Hepatocyte (in vitro differentiated cells): ENCODE results near the gene AMIGO3. TPM values are rescaled to one million over a fixed set of nuclear protein-coding genes. Genes with fewer than 3 reads are reported as not detected.
"Not testable (repeated sequence)": the region's sequence is repeated elsewhere in the genome, so short reads cannot be mapped to it uniquely, and the experiment has no call there.

Experiments used
- DNase-seq: peaks from one replicate; pipeline ENCODE4 v3.0.0-alpha.2; 2016; ENCODE audit warnings: low spot score
- H2AFZ ChIP-seq: fragments of 200-600 bp; sonication (generic); 2 replicates; pipeline ENCODE4 v1.6.0; 2016; ENCODE audit warnings: antibody characterized with exemption, mild to moderate bottlenecking
- H3K27ac ChIP-seq: fragments of 200-600 bp; sonication (generic); 2 replicates; pipeline ENCODE4 v1.5.1; 2016; ENCODE audit warnings: mild to moderate bottlenecking
- H3K27me3 ChIP-seq: fragments of 200-600 bp; sonication (generic); 2 replicates; pipeline ENCODE4 v1.6.1; 2016
- H3K36me3 ChIP-seq: fragments of 200-600 bp; sonication (generic); replicated peaks from 2 replicates; pipeline ENCODE4 v1.5.1; 2016; ENCODE audit warnings: low read depth; ENCODE audit not compliant: insufficient read depth
- H3K4me1 ChIP-seq: fragments of 200-600 bp; sonication (generic); 2 replicates; pipeline ENCODE4 v1.5.1; 2016; ENCODE audit warnings: mild to moderate bottlenecking, moderate library complexity; ENCODE audit not compliant: insufficient read depth
- H3K4me2 ChIP-seq: fragments of 200-600 bp; sonication (generic); 2 replicates; pipeline ENCODE4 v1.6.0; 2016
- H3K4me3 ChIP-seq: fragments of 200-600 bp; sonication (generic); 2 replicates; pipeline ENCODE4 v1.5.1; 2016; ENCODE audit warnings: mild to moderate bottlenecking
- H3K79me2 ChIP-seq: fragments of 200-600 bp; sonication (generic); 2 replicates; pipeline ENCODE4 v1.6.0; 2017; ENCODE audit warnings: mild to moderate bottlenecking
- H3K9me2 ChIP-seq: fragments of 200-600 bp; sonication (generic); replicated peaks from 2 replicates; pipeline ENCODE4 v1.6.0; 2017; ENCODE audit warnings: mild to moderate bottlenecking; ENCODE audit not compliant: insufficient read depth
- H3K9me3 ChIP-seq: fragments of 200-600 bp; sonication (generic); 2 replicates; pipeline ENCODE4 v1.5.1; 2016; ENCODE audit warnings: low read depth, mild to moderate bottlenecking
- H4K20me1 ChIP-seq: fragments of 200-600 bp; sonication (generic); 2 replicates; pipeline ENCODE4 v1.6.0; 2016; ENCODE audit warnings: mild to moderate bottlenecking; ENCODE audit not compliant: insufficient read depth, poor library complexity, severe bottlenecking
- EZH2 ChIP-seq: fragments of 200-600 bp; sonication (generic); IDR thresholded peaks from 2 replicates; pipeline ENCODE4 v1.6.1; 2016; ENCODE audit warnings: antibody characterized with exemption, mild to moderate bottlenecking, borderline replicate concordance
- EZH2phosphoT487 ChIP-seq: fragments of 200-600 bp; sonication (generic); IDR thresholded peaks from one replicate; pipeline ENCODE4 v1.6.1; 2018; ENCODE audit warnings: antibody characterized with exemption, mild to moderate bottlenecking, low read depth, moderate library complexity; ENCODE audit not compliant: unreplicated experiment, severe bottlenecking
- WGBS: methylation state at CpG from one replicate; pipeline ENCODE4 v1.1.6; 2016; ENCODE audit warnings: low lambda C conversion rate; ENCODE audit errors: missing lambda C conversion rate; 5-methylcytosine and 5-hydroxymethylcytosine counted together
- polyA plus RNA-seq: library from polyadenylated mRNA; unstranded; fragments of >200 nt; fragmentation: Nextera tagmentation; extraction: Ambion mirVana; gene quantifications from 2 replicates; pipeline ENCODE4 v1.2.1, GENCODE V29; 2016
- total RNA-seq: library from RNA; depleted of rRNA; stranded (reverse); fragments of >200 nt; gene quantifications from 2 replicates; pipeline ENCODE4 v1.2.3, GENCODE V29; 2014
- TF ChIP-seq, protein P1 (sequence below): fragments of 200-600 bp; sonication (generic); IDR thresholded peaks from 2 replicates; pipeline ENCODE4 v1.5.1; 2016; ENCODE audit warnings: antibody characterized with exemption, mild to moderate bottlenecking; ENCODE audit not compliant: poor library complexity

Gene AMIGO3
- total and polyA plus RNA-seq, 2 experiments from 2014 or later: 0.57 to 1.7 TPM

- 87% methylated on average over 4 of the region's 4 CpGs for WGBS
- no peaks in the 10 kb centered on the region for H3K27me3 ChIP-seq
- H3K27ac ChIP-seq: peak overlapping the region; percentile 73
- no peaks in the 10 kb centered on the region for H3K36me3 ChIP-seq
- H3K4me1 ChIP-seq: peaks cover 6% of the 10 kb centered on the region
- no peak overlapping the region for H3K4me2 ChIP-seq
- H3K9me2 ChIP-seq: no peaks in the 10 kb centered on the region
- H2AFZ ChIP-seq: no peak overlapping the region
- peaks cover 20% of the 10 kb centered on the region for H4K20me1 ChIP-seq
- H3K9me3 ChIP-seq: no peaks in the 10 kb centered on the region
- H3K4me3 ChIP-seq: no peak overlapping the region
- no peak for DNase-seq
- H3K79me2 ChIP-seq: peaks cover 83% of the 10 kb centered on the region
- TF ChIP-seq, protein P1, sequence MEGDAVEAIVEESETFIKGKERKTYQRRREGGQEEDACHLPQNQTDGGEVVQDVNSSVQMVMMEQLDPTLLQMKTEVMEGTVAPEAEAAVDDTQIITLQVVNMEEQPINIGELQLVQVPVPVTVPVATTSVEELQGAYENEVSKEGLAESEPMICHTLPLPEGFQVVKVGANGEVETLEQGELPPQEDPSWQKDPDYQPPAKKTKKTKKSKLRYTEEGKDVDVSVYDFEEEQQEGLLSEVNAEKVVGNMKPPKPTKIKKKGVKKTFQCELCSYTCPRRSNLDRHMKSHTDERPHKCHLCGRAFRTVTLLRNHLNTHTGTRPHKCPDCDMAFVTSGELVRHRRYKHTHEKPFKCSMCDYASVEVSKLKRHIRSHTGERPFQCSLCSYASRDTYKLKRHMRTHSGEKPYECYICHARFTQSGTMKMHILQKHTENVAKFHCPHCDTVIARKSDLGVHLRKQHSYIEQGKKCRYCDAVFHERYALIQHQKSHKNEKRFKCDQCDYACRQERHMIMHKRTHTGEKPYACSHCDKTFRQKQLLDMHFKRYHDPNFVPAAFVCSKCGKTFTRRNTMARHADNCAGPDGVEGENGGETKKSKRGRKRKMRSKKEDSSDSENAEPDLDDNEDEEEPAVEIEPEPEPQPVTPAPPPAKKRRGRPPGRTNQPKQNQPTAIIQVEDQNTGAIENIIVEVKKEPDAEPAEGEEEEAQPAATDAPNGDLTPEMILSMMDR: no peak
- TF ChIP-seq EZH2phosphoT487 (no peak), EZH2 (no peak)
These were observed 32.0 kb upstream of the AMIGO3 start for GRCh38 chr3:49751501-49751900.

DNA sequence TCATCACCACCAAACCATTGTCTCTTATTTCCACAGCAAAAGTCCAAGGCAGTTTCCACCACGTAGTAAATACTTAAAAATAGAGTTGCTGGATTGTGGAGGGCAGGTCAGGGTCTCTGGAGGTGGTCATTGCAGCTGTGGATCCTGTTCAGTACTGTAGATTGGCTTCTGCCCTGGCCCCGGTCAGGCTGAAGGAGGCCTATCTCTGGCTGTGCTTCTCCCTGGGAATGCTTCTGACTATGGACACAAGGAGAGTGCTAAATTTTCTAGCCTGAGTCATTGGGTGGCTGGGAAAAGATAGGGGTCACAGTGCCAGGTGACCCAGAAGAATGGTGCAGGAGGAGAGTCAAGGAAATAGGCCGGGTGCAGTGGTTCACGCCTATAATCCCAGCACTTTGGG lies 30.6 kb upstream of the AMIGO3 start:
- H3K36me3 ChIP-seq: no peaks in the 10 kb centered on the region
- peak overlapping the region; percentile 73 for H3K27ac ChIP-seq
- no peak overlapping the region for H2AFZ ChIP-seq
- DNase-seq: no peak
- 90% methylated on average over 4 of the region's 4 CpGs for WGBS
- peaks cover 18% of the 10 kb centered on the region for H4K20me1 ChIP-seq
- H3K9me2 ChIP-seq: no peaks in the 10 kb centered on the region
- TF ChIP-seq EZH2phosphoT487 (no peak), EZH2 (no peak)
- TF ChIP-seq, protein P1: no peak
- H3K4me3 ChIP-seq: no peak overlapping the region
- H3K9me3 ChIP-seq: no peaks in the 10 kb centered on the region
- peaks cover 83% of the 10 kb centered on the region for H3K79me2 ChIP-seq
- H3K4me1 ChIP-seq: peaks cover 6% of the 10 kb centered on the region
- no peaks in the 10 kb centered on the region for H3K27me3 ChIP-seq
- H3K4me2 ChIP-seq: no peak overlapping the region

GRCh38 chr3:49748874-49749273 lies 29.4 kb upstream of the AMIGO3 start:
- H3K4me3 ChIP-seq, H3K36me3 ChIP-seq, H3K4me2 ChIP-seq, H3K9me3 ChIP-seq, H2AFZ ChIP-seq, H3K9me2 ChIP-seq, H4K20me1 ChIP-seq, H3K27me3 ChIP-seq, DNase-seq, H3K4me1 ChIP-seq: not testable (repeated sequence)
- peak overlapping the region; percentile 67 for H3K27ac ChIP-seq
- WGBS: 87% methylated on average over 5 of the region's 5 CpGs
- peaks cover 81% of the 10 kb centered on the region for H3K79me2 ChIP-seq

GRCh38 chr3:49747792-49748480 lies 28.5 kb upstream of the AMIGO3 start:
- peaks cover 6% of the 10 kb centered on the region for H3K4me1 ChIP-seq
- H3K9me2 ChIP-seq: no peaks in the 10 kb centered on the region
- H3K79me2 ChIP-seq: peaks cover 79% of the 10 kb centered on the region
- H3K4me3 ChIP-seq: no peak overlapping the region
- no peaks in the 10 kb centered on the region for H3K27me3 ChIP-seq
- H3K4me2 ChIP-seq: no peak overlapping the region
- peak overlapping the region; percentile 67 for H3K27ac ChIP-seq
- WGBS: 90% methylated on average over 13 of the region's 13 CpGs
- TF ChIP-seq, protein P1: no peak
- TF ChIP-seq EZH2 (no peak), EZH2phosphoT487 (no peak)
- peak; percentile 47 for DNase-seq
- no peak overlapping the region for H2AFZ ChIP-seq
- peaks cover 3% of the 10 kb centered on the region for H4K20me1 ChIP-seq
- no peaks in the 10 kb centered on the region for H3K9me3 ChIP-seq
- no peaks in the 10 kb centered on the region for H3K36me3 ChIP-seq
